IPS-NIHi11 (cell line): ENCODE measurements around the gene CXCL10.
"Not testable (repeated sequence)": the region's sequence is repeated elsewhere in the genome, so short reads cannot be mapped to it uniquely, and the experiment has no call there.

Source experiments
- DNase-seq: peaks from one replicate; pipeline ENCODE4 v3.0.0; 2012; ENCODE audit warnings: mixed read lengths, low spot score

CXCL10 gene

GRCh38 chr4:76023389-76023788 lies at the start of gene CXCL10:
Gene CXCL10 (minus strand): TSS chr4:76023497. CDS start chr4:76023431, 66 bp downstream.
- no peak for DNase-seq

DNA sequence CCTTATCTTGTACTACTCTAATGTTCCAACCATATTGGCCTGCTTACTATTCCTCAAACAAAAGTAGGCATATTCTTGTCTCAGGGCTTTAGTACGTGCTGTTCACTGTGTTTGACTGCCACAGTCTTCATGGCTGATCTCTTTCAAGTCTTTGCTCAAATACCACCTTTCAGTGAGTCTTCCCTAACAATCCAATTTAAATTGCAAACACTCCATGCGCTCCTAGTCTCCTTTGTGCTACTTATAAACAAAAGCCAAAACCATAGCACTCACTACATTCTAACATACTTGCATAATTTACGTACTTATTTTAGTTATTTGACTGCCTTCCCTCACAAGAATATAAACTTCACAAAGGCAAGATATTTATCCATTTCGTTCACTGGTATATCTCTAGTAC lies 49.5 kb upstream of the CXCL10 start:
- DNase-seq: peak; percentile 41

GRCh38 chr4:76067652-76068286 lies 44.5 kb upstream of the CXCL10 start:
- DNase-seq: peak; percentile 77

- DNase-seq: no peak
These were observed 43.2 kb upstream of the CXCL10 start for GRCh38 chr4:76066546-76066945.

GRCh38 chr4:76061982-76062381 lies 38.7 kb upstream of the CXCL10 start:
- no peak for DNase-seq

DNA sequence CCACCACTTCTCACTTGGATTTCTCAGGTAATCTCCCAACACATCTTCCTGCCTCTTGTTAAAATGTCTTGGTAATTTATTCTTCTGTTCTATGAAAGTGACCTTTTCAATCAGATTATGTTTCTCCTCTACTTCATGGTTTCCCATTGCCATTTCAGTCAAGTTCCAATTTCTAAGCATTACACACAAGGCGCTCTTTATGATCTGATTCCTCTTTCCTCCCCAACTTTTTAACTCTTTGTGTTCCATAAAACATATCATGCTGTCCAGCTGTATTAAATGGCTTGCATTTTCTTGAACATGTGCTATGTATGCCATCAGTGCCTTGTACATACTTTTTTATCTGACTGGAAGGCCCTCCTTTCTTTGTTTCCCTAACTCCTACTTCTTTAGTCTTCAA lies 38.1 kb upstream of the CXCL10 start:
- no peak for DNase-seq

DNA sequence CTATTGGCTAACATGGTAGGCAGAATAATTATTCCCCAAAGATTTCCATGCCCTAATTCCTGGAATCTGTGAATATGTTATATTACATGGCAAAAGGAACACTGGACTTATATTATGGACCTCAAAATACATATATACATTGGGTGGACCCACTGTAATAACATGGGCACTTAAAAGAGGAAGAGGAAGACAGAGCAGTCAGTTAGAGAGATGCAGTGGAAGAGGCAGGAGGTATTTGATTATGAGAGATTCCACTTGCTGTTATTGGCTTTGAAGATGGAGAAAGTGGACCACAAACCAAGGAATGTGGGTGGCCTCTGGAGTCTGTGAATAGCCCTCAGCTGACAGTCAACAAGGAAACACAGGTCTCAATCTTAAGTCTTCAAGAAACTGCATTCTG lies 37.2 kb upstream of the CXCL10 start:
- DNase-seq: no peak

GRCh38 chr4:76059750-76060149 lies 36.5 kb upstream of the CXCL10 start:
- DNase-seq: no peak

DNA sequence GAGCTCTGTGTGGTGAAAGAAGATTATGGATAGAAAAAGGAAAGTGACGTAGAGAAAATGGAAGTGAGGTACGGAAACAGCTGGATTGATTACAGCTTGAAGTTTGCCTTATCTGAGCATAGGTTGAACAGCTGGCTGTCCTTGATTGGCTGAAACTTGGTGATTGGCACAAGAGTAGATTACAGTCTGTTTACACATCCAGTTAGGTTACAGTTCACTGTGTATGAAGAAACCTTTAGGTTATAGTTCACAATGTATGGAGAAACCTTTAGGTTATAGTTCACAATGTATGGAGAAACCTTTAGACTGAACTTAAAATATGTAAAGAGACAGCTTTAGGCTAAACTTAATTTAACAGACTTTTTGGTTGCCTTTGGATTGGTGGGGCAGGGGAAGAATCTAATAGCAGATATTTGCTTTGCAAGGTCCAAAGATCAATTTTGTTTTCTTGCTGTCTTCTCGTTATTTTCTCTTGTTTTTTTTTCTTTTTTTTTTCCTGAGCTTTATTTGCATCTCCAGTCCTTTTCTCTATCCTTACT lies 35.7 kb upstream of the CXCL10 start:
- DNase-seq: no peak

DNA sequence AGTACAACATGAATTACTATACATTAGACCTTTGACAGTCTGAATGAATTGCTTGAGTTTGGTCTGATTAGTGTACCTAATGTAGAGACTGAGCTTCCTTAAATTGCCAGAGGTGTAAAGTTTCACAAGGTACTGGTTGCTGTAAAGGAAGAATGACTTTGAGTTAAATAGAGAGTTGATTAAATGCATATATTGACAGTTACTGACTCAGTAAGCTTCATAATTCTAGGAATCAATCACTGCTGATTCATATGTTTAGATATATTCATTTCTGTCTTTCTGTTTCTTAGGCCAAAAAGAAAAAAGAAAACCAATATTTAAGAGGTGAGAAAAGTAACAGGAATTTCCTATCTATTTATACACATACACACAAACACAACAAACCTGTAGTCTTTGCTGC lies 35.0 kb upstream of the CXCL10 start:
- no peak for DNase-seq

DNA sequence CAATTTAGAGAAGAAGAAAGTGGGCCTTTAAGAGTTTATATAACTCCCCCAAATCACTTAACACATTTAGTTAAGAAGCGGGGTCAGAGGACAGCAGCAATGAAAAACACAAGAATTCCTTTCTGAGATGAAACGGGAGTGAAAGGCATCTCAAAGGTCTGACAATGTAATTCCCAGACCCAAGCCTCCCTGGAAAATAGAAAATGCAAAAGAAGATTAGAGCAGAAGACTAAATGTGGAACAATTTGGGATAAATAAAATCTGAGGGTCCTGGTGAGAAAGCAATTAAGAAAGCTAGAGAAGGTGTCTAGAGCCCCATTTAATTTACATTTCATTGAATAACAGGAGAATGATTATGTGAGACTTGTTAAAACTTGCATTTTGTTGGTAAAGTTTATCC lies 32.1 kb upstream of the CXCL10 start:
- no peak for DNase-seq

GRCh38 chr4:76055016-76055415 lies 31.7 kb upstream of the CXCL10 start:
- DNase-seq: no peak

- DNase-seq: no peak
These were observed 30.4 kb upstream of the CXCL10 start for GRCh38 chr4:76053730-76054129.

DNA sequence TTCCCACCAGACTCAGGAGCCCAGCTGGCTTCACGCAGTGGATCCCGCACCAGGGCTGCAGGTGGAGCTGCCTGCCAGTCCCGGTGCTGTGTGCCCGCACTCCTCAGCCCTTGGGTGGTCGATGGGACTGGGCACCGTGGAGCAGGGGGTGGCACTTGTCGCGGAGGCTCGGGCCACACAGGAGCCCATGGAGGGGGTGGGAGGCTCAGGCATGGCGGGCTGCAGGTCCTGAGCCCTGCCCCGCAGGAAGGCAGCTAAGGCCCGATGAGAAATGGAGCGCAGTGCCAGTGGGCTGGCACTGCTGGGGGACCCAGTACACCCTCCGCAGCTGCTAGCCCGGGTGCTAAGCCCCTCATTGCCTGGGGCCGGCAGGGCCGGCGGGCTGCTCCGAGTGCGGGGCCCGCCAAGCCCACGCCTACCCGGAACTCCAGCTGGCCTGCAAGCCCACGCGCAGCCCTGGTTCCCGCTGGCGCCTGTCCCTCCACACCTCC lies 27.3 kb upstream of the CXCL10 start:
- DNase-seq: not testable (repeated sequence)

DNA sequence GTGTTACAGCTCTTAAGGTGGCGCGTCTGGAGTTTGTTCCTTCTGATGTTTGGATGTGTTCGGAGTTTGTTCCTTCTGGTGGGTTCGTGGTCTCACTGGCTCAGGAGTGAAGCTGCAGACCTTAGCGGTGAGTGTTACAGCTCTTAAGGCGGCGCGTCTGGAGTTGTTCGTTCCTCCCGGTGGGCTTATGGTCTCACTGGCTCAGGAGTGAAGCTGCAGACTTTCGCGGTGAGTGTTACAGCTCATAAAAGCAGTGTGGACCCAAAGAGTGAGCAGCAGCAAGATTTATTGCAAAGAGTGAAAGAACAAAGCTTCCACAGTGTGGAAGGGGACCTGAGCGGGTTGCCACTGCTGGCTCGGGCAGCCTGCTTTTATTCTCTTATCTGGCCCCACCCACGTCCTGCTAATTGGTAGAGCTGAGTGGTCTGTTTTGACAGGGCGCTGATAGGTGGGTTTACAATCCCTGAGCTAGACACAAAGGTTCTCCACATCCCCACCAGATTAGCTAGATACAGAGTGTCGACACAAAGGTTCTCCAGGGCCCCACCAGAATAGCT lies 26.6 kb upstream of the CXCL10 start:
- DNase-seq: not testable (repeated sequence)

DNA sequence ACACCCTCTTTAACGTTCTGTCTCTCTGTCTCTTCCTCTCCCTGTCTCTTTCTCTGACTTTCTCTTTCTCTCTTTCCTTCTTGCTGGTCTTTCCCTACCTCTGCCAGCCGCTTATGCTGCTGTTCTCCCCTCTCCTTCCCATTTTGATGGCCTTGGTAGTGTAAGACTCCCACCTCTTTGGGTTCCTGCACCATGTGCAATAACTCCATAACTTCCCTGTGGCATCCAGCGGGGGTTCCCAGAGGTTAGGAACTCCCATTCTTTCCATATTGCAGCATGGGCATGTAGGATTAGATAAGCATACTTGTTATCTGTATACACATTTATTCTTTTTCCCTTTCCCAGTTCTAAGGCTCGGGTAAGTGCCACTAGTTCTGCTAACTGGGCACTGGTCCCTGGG lies 21.4 kb upstream of the CXCL10 start:
- DNase-seq: not testable (repeated sequence)

DNA sequence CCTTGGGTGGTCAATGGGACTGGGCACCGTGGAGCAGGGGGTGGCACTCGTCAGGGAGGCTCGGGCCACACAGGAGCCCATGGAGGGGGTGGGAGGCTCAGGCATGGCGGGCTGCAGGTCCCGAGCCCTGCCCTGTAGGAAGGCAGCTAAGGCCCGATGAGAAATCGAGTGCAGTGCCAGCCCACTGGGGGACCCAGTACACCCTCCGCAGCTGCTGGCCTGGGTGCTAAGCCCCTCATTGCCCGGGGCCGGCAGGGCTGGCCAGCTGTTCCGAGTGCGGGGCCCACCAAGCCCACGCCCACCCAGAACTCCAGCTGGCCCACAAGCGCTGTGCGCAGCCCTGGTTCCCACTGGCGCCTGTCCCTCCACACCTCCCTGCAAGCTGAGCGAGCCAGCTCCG lies 20.0 kb upstream of the CXCL10 start:
- DNase-seq: not testable (repeated sequence)

DNA sequence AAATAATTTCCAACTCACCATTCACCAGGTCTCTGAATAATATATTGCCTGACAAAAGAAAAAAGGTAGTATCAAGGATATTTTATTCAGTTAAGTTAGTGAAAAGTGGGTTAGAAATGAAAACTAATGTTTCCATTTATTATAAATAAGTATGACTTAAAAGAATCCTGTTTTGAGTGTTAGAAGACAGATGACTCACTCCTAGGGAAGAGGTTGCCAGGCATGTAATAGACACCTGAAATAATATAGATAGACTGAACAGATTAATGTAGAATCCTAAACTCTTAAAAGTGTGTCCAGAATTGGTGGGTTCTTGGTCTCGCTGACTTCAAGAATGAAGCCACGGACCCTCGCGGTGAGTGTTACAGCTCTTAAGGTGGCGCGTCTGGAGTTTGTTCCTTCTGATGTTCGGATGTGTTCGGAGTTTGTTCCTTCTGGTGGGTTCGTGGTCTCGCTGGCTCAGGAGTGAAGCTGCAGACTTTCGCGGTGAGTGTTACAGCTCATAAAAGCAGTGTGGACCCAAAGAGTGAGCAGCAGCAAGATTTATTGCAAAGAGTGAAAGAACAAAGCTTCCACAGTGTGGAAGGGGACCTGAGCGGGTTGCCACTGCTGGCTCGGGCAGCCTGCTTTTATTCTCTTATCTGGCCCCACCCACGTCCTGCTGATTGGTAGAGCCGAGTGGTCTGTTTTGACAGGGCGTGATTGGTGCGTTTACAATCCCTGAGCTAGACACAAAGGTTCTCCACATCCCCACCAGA lies 19.1 kb upstream of the CXCL10 start:
- not testable (repeated sequence) for DNase-seq

GRCh38 chr4:76036855-76037254 lies 13.6 kb upstream of the CXCL10 start:
- no peak for DNase-seq

DNA sequence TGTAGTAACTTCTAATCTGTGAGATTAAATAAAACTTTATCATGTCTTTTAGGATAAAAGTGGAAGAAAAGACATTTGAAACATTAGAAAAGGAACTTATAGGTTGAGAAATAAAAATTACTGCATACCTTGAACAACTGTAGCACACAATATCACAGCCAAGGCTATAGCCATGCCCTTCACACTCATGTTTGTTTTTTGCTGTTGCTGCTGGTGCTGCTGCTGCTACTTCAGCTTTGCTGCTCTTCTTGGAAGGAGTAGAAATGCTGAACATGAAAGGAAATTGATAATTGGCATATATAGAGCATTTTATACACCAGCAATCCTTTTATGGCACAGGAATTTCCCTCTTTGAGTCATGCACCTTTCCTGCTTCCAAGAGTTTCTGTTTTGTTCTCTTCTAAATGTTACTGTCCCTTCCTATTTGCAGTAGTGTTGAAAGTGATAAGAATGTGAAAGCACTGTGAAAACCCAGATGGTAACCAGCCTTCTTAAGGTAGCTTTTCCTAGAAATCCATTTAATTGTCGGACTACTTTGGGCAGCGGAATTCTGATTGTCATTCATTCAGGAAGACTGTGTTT lies 12.6 kb upstream of the CXCL10 start, which contains the start of gene CXCL11:
Gene CXCL11, minus strand, starts transcription at position 272 of the 582 bp plus-strand sequence. Its CDS starts 83 bp downstream, at position 189.
- DNase-seq: no peak

DNA sequence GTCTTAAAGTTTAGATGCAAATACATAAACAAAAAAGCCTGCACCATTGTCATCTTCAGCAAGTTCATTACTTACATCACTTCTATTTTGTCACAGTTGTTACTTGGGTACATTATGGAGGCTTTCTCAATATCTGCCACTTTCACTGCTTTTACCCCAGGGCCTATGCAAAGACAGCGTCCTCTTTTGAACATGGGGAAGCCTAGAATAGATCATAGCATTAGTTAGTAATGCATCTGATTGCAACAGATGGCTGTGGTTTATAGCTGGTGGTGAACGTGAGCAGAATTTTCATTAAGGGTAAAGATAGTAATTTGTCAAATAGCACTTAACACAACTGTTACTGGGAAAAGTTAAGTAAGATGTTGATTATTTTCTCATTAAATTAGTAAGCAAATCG lies 11.8 kb upstream of the CXCL10 start:
- no peak for DNase-seq

GRCh38 chr4:76029300-76029699 lies 6.0 kb upstream of the CXCL10 start:
- DNase-seq: no peak
